Activated T-cell treated with anti-CD3 and anti-CD28 coated beads, Interleukin-2, amount 50 U/mL, for 1 hour (primary cell): ENCODE results near the gene CCR1.

Experiments used
- DNase-seq: peaks from one replicate; pipeline ENCODE4 v3.0.0-alpha.2; 2020

The CCR1 gene

DNA sequence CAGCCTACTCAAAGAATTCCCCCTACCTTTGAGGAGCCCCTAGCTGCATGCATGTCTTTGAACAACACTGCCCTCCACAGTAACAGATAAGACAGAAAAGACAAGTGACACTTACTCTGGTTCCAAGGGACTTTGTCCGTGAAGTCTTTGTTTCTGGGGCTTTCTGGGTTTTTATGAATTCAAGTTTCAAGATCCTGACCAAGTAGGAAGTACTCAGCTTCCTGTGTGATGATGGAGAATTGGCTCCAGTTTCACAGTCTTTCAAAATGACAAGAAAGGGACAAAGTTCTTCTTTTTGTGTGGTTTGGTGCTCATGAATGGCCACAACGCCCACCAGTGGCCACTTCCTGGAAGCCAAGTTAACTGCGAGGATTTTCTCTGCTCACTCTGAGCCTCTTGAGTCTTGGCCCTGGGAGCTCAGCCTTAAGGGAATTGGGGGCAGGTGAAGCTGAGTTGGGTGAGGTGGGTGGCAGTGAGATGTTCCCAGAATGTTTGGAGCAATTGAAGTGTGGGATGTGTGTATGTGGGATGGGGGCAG, at the start of gene CCR1:
Gene CCR1, minus strand, starts transcription at position 147 of the 538 bp plus-strand sequence. CDS start 4,000 bp downstream, outside the sequence.
- no peak for DNase-seq

DNA sequence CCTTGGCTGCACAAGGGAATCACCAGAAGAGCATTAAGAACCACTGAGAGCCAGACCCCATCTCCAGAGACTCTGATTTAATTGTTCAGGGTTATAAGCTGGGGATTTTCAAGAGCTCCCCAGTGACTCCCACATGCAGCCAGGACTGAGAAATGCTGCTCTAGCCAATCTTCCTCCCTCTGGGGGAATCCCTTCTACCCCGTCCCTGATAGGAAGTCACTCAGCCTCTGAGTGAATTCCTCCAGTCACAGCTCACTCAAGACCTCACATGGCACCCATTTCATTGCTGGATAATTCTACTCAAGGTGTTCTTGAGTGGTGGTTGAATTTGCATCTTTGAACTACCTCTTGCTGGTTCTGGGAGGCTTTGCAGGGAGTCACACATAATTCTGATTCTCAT, 44.9 kb upstream of the CCR1 start:
- DNase-seq, result no peak

DNA sequence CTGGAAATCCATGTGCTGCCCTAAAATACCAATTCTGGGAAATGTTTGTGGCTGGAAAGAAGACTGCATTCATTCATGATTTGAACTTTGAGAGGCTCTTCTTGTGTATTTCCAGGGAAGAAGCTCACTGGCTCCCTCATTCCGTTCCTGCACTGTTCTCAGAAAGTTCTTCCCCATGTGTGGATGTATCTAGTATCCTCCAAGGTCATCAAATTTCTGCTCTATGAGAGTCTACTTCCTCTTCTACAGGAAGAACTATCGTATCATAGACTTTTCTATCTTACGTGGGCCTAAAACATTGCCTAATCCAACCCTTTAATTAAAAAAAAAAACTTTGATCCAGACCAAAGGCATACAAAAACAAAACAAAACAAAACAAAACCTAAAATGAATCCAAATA, 37.0 kb upstream of the CCR1 start:
- DNase-seq, result no peak

DNA sequence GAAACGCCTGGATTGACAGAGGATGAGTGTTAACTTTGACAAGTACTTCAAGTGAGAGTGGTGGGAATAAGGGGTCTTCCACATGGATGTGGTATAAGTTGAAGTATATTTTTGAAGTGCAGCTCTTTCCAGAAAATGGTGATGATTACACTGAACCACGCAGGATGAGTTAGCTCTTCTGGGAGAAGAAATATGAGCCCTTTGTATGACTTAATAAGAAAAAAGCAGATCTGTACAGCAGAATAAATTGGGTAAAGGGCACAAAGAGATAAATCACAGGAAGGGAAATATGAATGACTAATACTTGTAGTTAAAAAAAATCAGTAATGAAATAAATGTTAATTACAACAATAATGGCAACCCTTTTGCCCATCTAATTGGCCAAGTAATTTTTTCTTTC, 35.4 kb upstream of the CCR1 start:
- no peak for DNase-seq

GRCh38 chr3:46242120-46242519, 34.0 kb upstream of the CCR1 start, which contains the start of gene CCR3:
TSS of gene CCR3 (plus strand) at chr3:46242460. CDS start at chr3:46265159, 22,699 bp downstream.
- DNase-seq, result no peak

DNA sequence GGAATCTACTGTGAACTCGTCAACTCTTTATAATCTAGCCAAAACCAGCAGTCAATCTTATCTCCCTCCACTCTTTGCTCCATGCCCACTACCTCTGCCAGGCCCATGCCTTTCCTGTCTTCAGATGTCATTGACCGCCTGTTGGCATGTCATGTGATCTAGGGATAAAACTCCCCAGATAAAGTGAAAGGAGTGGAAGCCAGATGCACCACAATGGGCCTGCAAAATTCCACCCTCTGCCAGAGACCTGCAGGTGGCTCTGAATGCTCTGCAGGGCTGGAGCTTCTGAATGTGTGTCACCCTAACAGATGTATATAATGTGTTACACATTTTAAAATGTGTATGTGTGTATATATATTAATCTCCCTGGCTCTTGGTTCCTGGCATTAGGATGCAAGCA, 31.8 kb upstream of the CCR1 start:
- no peak for DNase-seq

- no peak for DNase-seq
Observed at GRCh38 chr3:46239301-46239938, 31.3 kb upstream of the CCR1 start.

DNA sequence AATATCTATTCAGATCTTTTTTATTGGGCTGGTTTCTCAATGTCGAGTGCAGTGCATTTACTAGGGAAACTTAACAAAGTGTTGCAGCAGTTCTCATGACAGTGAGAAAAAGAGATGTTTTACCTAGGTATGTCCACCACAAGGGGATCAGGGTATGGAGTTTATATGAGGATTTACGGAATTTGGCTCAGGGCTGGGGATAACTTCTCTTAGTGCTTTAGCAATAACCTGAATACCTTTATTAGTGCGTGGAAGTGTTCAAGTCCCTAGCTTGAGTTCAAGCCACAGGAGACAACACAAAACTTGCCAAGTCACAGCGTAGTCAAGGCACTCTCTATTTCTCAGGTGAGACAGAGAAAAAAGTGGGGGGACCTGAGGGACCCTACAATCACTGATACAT, 30.3 kb upstream of the CCR1 start:
- no peak for DNase-seq

DNA sequence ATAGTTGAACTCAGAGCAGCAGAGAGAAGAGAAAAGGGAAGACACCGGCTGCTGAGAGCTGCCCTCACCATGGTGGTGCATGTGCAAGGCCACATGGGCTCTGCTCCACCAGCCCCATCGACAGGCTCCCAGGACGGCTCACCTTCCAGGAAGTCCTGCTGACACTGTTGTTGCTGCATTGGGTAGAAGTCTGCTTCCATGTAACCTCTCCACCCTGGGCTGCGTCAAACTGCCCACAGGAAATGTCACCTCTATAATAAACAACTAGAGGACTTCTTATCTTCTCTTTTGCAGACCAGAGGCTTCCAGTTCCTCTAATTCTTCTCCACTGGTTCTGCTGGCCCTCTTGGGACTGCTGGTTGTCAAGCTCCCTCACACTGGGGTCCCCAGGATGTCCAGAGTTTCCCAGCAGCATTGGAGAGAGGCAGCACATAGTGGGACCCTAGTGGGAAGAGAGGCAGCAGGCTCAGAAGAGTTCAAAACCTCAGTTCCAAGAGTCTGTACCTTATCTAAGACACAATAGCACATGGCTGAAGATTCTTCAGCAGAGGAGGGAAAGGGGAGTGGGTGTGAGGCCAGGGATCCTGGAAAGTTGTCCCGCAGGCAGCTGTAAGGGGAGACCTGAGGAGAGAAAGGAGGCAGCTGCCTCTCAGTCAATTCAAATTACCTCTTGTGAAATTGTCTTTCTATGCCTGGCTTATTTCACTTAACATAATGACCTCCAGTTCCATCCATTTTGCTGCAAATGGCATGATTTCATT, 28.4 kb upstream of the CCR1 start:
- no peak for DNase-seq

DNA sequence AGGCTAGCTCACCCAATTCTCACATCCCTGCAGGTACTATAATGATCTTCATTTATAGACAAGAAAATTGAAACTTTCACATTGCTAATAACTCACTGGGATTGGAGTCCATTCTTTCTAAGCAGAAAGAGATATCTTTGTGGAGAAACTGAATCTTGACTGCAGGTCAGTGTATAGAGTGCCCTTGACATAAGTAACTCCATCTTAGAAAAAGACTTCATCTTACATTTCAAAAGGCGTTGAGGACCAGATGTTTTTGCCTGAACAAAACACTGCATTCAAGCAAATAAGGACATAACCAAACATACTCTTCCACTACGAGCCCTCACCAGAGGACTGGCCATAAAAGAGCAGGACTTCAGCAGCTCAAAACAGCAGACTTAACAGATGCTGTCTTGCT, 27.3 kb upstream of the CCR1 start:
- no peak for DNase-seq

DNA sequence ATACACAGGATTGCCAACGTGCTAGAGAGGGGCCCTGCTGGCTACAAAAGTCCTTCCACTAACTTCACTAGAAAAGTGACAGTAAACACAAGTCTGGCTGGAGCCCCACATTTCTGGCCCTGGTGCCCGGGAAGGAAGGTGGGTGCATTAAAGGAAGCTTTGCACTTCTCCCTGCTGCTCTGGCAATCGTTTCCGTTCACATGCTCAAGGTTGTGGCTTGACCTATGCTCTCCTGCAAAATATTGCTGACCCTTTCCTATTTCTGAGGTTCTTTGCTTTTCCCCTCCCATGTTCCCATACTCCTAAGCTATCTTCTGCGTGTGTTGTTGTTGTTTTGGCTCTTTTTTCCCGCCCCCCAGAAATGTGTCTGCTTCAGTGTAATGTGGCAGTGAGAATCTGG, 25.1 kb upstream of the CCR1 start:
- DNase-seq, result no peak

DNA sequence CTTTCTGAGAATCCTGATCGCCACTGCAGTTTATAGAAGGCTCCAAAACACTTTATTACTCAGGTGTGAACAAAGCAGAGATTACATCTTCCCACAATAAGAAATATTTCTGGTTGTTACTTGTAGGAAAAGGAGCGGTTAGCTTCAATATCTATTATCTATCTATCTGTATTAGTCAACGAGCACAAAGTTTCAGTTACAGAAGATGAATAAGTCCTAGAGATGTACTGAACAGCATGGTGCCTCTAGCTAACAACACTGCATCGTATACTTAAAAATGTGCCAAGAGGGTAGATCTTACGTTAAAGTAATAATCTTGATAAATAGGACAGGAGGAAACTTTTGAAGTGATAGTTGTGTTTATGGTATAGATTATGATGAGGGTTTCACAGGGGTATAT, 23.2 kb upstream of the CCR1 start:
- DNase-seq, result no peak

DNA sequence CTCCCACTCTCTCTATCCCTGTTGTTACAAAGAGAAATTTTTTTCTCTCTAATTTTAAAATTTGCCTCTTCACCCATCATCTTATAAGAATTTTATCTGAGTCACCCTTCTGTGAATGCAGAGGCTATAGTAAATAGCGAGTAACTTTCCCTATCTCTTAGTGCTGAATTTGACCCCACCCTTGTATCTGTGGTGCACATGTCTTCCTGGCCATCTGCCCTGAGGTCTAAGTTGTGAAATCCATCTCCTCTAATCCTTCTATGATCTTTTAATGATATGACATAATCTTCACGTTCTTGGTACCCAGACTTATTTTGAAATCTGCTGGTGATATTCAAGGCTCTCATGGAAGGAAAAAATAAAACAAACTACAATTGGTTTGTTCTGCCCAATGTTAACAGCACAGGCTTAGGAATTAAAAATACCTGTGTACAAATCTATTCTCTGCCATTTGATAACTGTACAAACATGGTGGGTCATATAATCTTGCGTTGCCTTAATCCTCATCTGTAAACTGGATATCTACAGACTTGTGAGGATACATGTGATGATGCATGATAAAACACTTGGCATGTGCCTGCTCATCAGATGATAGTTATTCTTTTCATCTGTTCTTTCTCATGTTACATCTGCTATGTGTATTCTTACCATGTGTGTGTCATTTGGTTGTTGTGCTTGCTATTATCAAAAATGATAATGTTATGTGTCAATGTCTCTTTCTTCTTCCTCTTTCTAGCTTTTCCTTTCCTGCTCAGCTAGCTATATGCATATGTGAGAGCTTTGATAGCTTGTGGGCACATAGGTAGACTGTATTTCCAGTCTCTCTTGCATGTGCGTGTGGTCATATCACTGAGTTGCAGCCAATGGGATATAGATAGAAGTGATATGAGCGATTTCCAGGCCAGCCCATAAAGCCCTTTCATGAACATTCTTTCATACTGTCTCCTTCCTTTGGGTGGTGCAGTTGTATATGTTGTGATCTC, 20.4 kb upstream of the CCR1 start:
- DNase-seq, result no peak

GRCh38 chr3:46222435-46223161, 14.5 kb upstream of the CCR1 start:
- no peak for DNase-seq

- no peak for DNase-seq
Observed at GRCh38 chr3:46221938-46222337, 13.8 kb upstream of the CCR1 start.

DNA sequence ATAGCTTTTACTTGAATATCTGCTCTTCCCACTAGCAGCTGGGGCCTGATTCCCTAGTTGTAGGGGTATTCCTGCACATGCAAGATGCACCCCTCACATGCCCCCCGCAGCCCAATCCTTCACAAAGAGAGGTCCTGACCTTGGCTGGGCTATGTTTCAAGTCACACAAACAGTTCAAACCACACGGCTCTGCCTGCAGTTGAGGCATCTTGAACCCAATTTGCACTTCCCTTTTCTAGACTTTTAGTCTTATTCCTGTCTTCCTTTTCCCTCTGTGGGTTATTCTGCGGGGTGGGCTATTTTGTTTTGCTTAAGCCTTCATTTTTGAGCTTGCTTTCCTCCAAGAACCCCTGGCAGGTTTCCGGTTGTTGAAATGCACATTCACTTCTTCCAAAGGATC, 13.3 kb upstream of the CCR1 start:
- DNase-seq, result no peak

GRCh38 chr3:46218196-46218709, 10.1 kb upstream of the CCR1 start:
- DNase-seq, result no peak

GRCh38 chr3:46215810-46216414, 7.8 kb upstream of the CCR1 start:
- no peak for DNase-seq

- no peak for DNase-seq
Observed at GRCh38 chr3:46214751-46215352, 6.7 kb upstream of the CCR1 start.

- no peak for DNase-seq
Observed at GRCh38 chr3:46213201-46213600, 5.1 kb upstream of the CCR1 start.

- no peak for DNase-seq
Observed at GRCh38 chr3:46212101-46212500, 4.0 kb upstream of the CCR1 start.
